ENCODE results near the gene CBARP.
"Not testable (repeated sequence)": the region's sequence is repeated elsewhere in the genome, so short reads cannot be mapped to it uniquely, and the experiment has no call there.

CBARP gene

GRCh38 chr19:1210227-1210538, 27.6 kb downstream of the CBARP start:
- no peak for DNase-seq (ENCODE audit: low read depth)

- DNase-seq (ENCODE audit: low read depth) = not testable (repeated sequence)
These were observed 29.0 kb downstream of the CBARP start for GRCh38 chr19:1208830-1209229.

- DNase-seq (ENCODE audit: low read depth) = no peak
These were observed 30.8 kb downstream of the CBARP start for GRCh38 chr19:1206864-1207450.

GRCh38 chr19:1206150-1206863, 31.5 kb downstream of the CBARP start:
- no peak for DNase-seq (ENCODE audit: low read depth)

GRCh38 chr19:1205114-1206099, 32.4 kb downstream of the CBARP start, which contains the start of gene STK11:
STK11 (plus strand) TSS chr19:1205778; CDS start chr19:1206914, 1,136 bp downstream.
- DNase-seq (ENCODE audit: low read depth) = peak; percentile 97

GRCh38 chr19:1200614-1201013, 37.2 kb downstream of the CBARP start:
- DNase-seq (ENCODE audit: low read depth) = not testable (repeated sequence)

- DNase-seq (ENCODE audit: low read depth) = no peak
These were observed 38.3 kb downstream of the CBARP start for GRCh38 chr19:1199531-1199930.

- no peak for DNase-seq (ENCODE audit: low read depth)
These were observed 48.4 kb downstream of the CBARP start for GRCh38 chr19:1189419-1189818.

GRCh38 chr19:1183543-1184172, 54.1 kb downstream of the CBARP start:
- no peak for DNase-seq (ENCODE audit: low read depth)

GRCh38 chr19:1182727-1183126, 55.1 kb downstream of the CBARP start:
- DNase-seq (ENCODE audit: low read depth) = no peak

- DNase-seq (ENCODE audit: low read depth) = no peak
These were observed 55.7 kb downstream of the CBARP start for GRCh38 chr19:1182068-1182467.

- DNase-seq (ENCODE audit: low read depth) = no peak
These were observed 56.2 kb downstream of the CBARP start for GRCh38 chr19:1181606-1182005.
